Measurements from ENCODE around the gene DTX2.
"Not testable (repeated sequence)": the region's sequence is repeated elsewhere in the genome, so short reads cannot be mapped to it uniquely, and the experiment has no call there.

GRCh38 chr7:76495717-76496116 lies 34.2 kb downstream of the DTX2 start:
- not testable (repeated sequence) for TF ChIP-seq CTCF, POLR2A, POLR2AphosphoS5, EP300 (IDR thresholded peaks at IDR 0.05)

All from sigmoid colon (tissue), 4 donors.